HEK293 (cell line): ENCODE results near the gene PLCL1.

Experiments used
- CTCF ChIP-seq: fragments of 450-650 bp; formaldehyde crosslinking; IDR thresholded peaks from 2 replicates; pipeline ENCODE4 v1.5.1; 2016; ENCODE audit warnings: missing biosample characterization, missing genetic modification characterization
- MZF1 ChIP-seq: fragments of 450-650 bp; formaldehyde crosslinking; IDR thresholded peaks from 2 replicates; pipeline ENCODE4 v1.5.1; 2017; ENCODE audit warnings: missing biosample characterization, missing genetic modification characterization, borderline replicate concordance
- ZBTB8A ChIP-seq: fragments of 450-650 bp; formaldehyde crosslinking; IDR thresholded peaks from 2 replicates; pipeline ENCODE4 v1.5.1; 2016; ENCODE audit warnings: missing biosample characterization, missing genetic modification characterization
- ZNF391 ChIP-seq: fragments of 450-650 bp; formaldehyde crosslinking; IDR thresholded peaks from 2 replicates; pipeline ENCODE4 v1.5.1; 2016; ENCODE audit warnings: low read depth, missing biosample characterization, missing genetic modification characterization, borderline replicate concordance

- TF ChIP-seq ZBTB8A (tag by site-specific recombination): no peak
- no peak for TF ChIP-seq CTCF (tag by site-specific recombination)
- no peak for TF ChIP-seq ZNF391
- no peak for TF ChIP-seq MZF1
Observed at GRCh38 chr2:197927994-197928393, 123.6 kb downstream of the PLCL1 start.
